ENCODE data around the gene ALDH9A1. TPM values are rescaled to one million over a fixed set of nuclear protein-coding genes. Genes with fewer than 3 reads are reported as not detected.
"Not testable (repeated sequence)": the region's sequence is repeated elsewhere in the genome, so short reads cannot be mapped to it uniquely, and the experiment has no call there.

Gene ALDH9A1
- polyA plus RNA-seq, 3 donors from 2014 or later = 60.7 to 98.3 (median 90.8) TPM

- Mint-ChIP-seq H3K27ac (no peak overlapping the region), H3K4me3 (no peak overlapping the region), H3K36me3 (peaks cover 0 to 4% (median 0%) of the 10 kb centered on the region in 3 donors), H3K9me3 (no peaks in the 10 kb centered on the region), H3K4me1 (no peaks in the 10 kb centered on the region), H3K27me3 (ENCODE audit: low read depth in 3 of 3) (peaks cover 0 to 24% (median 2%) of the 10 kb centered on the region in 3 donors)
- DNase-seq = no peak
Observed at GRCh38 chr1:165707984-165708706, 9.8 kb upstream of the ALDH9A1 start.

GRCh38 chr1:165703648-165704047, 5.3 kb upstream of the ALDH9A1 start:
- no peak overlapping the region for H3K27ac Mint-ChIP-seq
- DNase-seq = no peak
- no peaks in the 10 kb centered on the region for H3K9me3 Mint-ChIP-seq
- peaks cover 3 to 4% of the 10 kb centered on the region in 2 donors for H3K4me1 Mint-ChIP-seq
- no peak overlapping the region for H3K4me3 Mint-ChIP-seq
- peaks cover 2 to 14% (median 4%) of the 10 kb centered on the region in 3 donors for H3K27me3 Mint-ChIP-seq (ENCODE audit: low read depth in 3 of 3)
- no peaks in the 10 kb centered on the region for H3K36me3 Mint-ChIP-seq

GRCh38 chr1:165701922-165702321, 3.6 kb upstream of the ALDH9A1 start:
- H3K27me3 Mint-ChIP-seq (ENCODE audit: low read depth in 3 of 3); H3K27ac Mint-ChIP-seq; H3K9me3 Mint-ChIP-seq; H3K4me3 Mint-ChIP-seq; DNase-seq; H3K36me3 Mint-ChIP-seq: not testable (repeated sequence)
- H3K4me1 Mint-ChIP-seq = peaks cover 15 to 20% of the 10 kb centered on the region in 2 donors

GRCh38 chr1:165699577-165699976, 1.2 kb upstream of the ALDH9A1 start:
- Mint-ChIP-seq H3K9me3 (no peaks in the 10 kb centered on the region), H3K4me3 (peak overlapping the region; percentile 10 to 63 (median 53)), H3K27ac (peak overlapping the region in 4 of 6 donors; percentile 24 to 66 (median 40)), H3K36me3 (no peaks in the 10 kb centered on the region), H3K4me1 (peaks cover 33 to 39% of the 10 kb centered on the region in 2 donors), H3K27me3 (ENCODE audit: low read depth in 3 of 3) (peaks cover 5 to 8% (median 6%) of the 10 kb centered on the region in 3 donors)
- no peak for DNase-seq

GRCh38 chr1:165698761-165699052, 345 bp upstream of the ALDH9A1 start:
- H3K27me3 Mint-ChIP-seq (ENCODE audit: low read depth in 3 of 3) = peaks cover 0 to 8% (median 6%) of the 10 kb centered on the region in 3 donors
- no peak for DNase-seq
- H3K4me3 Mint-ChIP-seq = peak overlapping the region; percentile 93 to 100 (median 98)
- H3K27ac Mint-ChIP-seq = peak overlapping the region; percentile 88 to 99 (median 95)
- no peaks in the 10 kb centered on the region for H3K9me3 Mint-ChIP-seq
- peaks cover 33 to 39% of the 10 kb centered on the region in 2 donors for H3K4me1 Mint-ChIP-seq
- H3K36me3 Mint-ChIP-seq = no peaks in the 10 kb centered on the region

- H3K36me3 Mint-ChIP-seq = peaks cover 0 to 3% (median 0%) of the 10 kb centered on the region in 3 donors
- DNase-seq = no peak
Observed at GRCh38 chr1:165697491-165697880, 876 bp downstream of the ALDH9A1 start.

GRCh38 chr1:165696625-165697100, 1.7 kb downstream of the ALDH9A1 start:
- H3K36me3 Mint-ChIP-seq = peaks cover 0 to 3% (median 0%) of the 10 kb centered on the region in 3 donors
- H3K4me3 Mint-ChIP-seq = peak overlapping the region; percentile 68 to 100 (median 96)
- H3K4me1 Mint-ChIP-seq = peaks cover 41 to 47% of the 10 kb centered on the region in 2 donors
- peak overlapping the region; percentile 8 to 100 (median 76) for H3K27ac Mint-ChIP-seq
- peaks cover 0 to 8% (median 6%) of the 10 kb centered on the region in 3 donors for H3K27me3 Mint-ChIP-seq (ENCODE audit: low read depth in 3 of 3)
- no peaks in the 10 kb centered on the region for H3K9me3 Mint-ChIP-seq
- no peak for DNase-seq

More at GRCh38 chr1:165697491-165697880, 876 bp downstream of the ALDH9A1 start:
- H3K27ac Mint-ChIP-seq = peak overlapping the region; percentile 91 to 100 (median 99)
- H3K9me3 Mint-ChIP-seq = no peaks in the 10 kb centered on the region
- peak overlapping the region; percentile 93 to 100 (median 98) for H3K4me3 Mint-ChIP-seq
- H3K4me1 Mint-ChIP-seq = peaks cover 33 to 39% of the 10 kb centered on the region in 2 donors
- H3K27me3 Mint-ChIP-seq (ENCODE audit: low read depth in 3 of 3) = peaks cover 0 to 8% (median 6%) of the 10 kb centered on the region in 3 donors

GRCh38 chr1:165695031-165695430, 3.3 kb downstream of the ALDH9A1 start:
- H3K27ac Mint-ChIP-seq = peak overlapping the region in 1 of 6 donors; percentile 7
- DNase-seq = no peak
- no peaks in the 10 kb centered on the region for H3K9me3 Mint-ChIP-seq
- peaks cover 0 to 8% (median 6%) of the 10 kb centered on the region in 3 donors for H3K27me3 Mint-ChIP-seq (ENCODE audit: low read depth in 3 of 3)
- no peak overlapping the region for H3K4me3 Mint-ChIP-seq
- H3K4me1 Mint-ChIP-seq = peaks cover 50 to 61% of the 10 kb centered on the region in 2 donors
- H3K36me3 Mint-ChIP-seq = peaks cover 0 to 3% (median 0%) of the 10 kb centered on the region in 3 donors

- no peak for DNase-seq
- Mint-ChIP-seq H3K4me1 (peaks cover 49 to 77% of the 10 kb centered on the region in 2 donors), H3K36me3 (peaks cover 7 to 15% (median 7%) of the 10 kb centered on the region in 3 donors), H3K27ac (no peak overlapping the region), H3K9me3 (no peaks in the 10 kb centered on the region), H3K27me3 (ENCODE audit: low read depth in 3 of 3) (peaks cover 0 to 2% (median 1%) of the 10 kb centered on the region in 3 donors), H3K4me3 (no peak overlapping the region)
Observed at GRCh38 chr1:165688046-165688445, 10.3 kb downstream of the ALDH9A1 start.

- DNase-seq = no peak
- Mint-ChIP-seq H3K27ac (peak overlapping the region in 5 of 6 donors; percentile 69 to 90 (median 84)), H3K4me1 (peaks cover 44 to 76% of the 10 kb centered on the region in 2 donors), H3K9me3 (no peaks in the 10 kb centered on the region), H3K4me3 (peak overlapping the region in 1 of 5 donors; percentile 82), H3K36me3 (peaks cover 11 to 23% (median 15%) of the 10 kb centered on the region in 3 donors), H3K27me3 (ENCODE audit: low read depth in 3 of 3) (peaks cover 0 to 2% (median 1%) of the 10 kb centered on the region in 3 donors)
Observed at GRCh38 chr1:165686971-165687433, 11.4 kb downstream of the ALDH9A1 start.

- H3K4me1 Mint-ChIP-seq = peaks cover 37 to 69% of the 10 kb centered on the region in 2 donors
- peak overlapping the region; percentile 25 to 90 (median 83) for H3K27ac Mint-ChIP-seq
- no peak for DNase-seq
- H3K36me3 Mint-ChIP-seq = peaks cover 11 to 30% (median 21%) of the 10 kb centered on the region in 3 donors
- peak overlapping the region; percentile 2 to 82 (median 23) for H3K4me3 Mint-ChIP-seq
- peaks cover 0 to 2% (median 1%) of the 10 kb centered on the region in 3 donors for H3K27me3 Mint-ChIP-seq (ENCODE audit: low read depth in 3 of 3)
- H3K9me3 Mint-ChIP-seq = no peaks in the 10 kb centered on the region
Observed at GRCh38 chr1:165686121-165686970, 12.0 kb downstream of the ALDH9A1 start.

GRCh38 chr1:165683848-165684485, 14.4 kb downstream of the ALDH9A1 start:
- Mint-ChIP-seq H3K27me3 (ENCODE audit: low read depth in 3 of 3) (peaks cover 0 to 2% (median 0%) of the 10 kb centered on the region in 3 donors), H3K9me3 (no peaks in the 10 kb centered on the region), H3K4me3 (no peak overlapping the region), H3K4me1 (peaks cover 35 to 61% of the 10 kb centered on the region in 2 donors), H3K36me3 (peaks cover 28 to 49% (median 32%) of the 10 kb centered on the region in 3 donors), H3K27ac (peak overlapping the region in 3 of 6 donors; percentile 6 to 19 (median 10))
- DNase-seq = no peak

- not testable (repeated sequence) for H3K9me3 Mint-ChIP-seq; H3K4me3 Mint-ChIP-seq; DNase-seq; H3K27me3 Mint-ChIP-seq (ENCODE audit: low read depth in 3 of 3)
- H3K4me1 Mint-ChIP-seq = peaks cover 19 to 42% of the 10 kb centered on the region in 2 donors
- peak overlapping the region in 1 of 6 donors; percentile 59 for H3K27ac Mint-ChIP-seq
- H3K36me3 Mint-ChIP-seq = peaks cover 31 to 56% (median 33%) of the 10 kb centered on the region in 3 donors
Observed at GRCh38 chr1:165680773-165681172, 17.6 kb downstream of the ALDH9A1 start.
